ENCODE data around the gene KANSL1.

DNA sequence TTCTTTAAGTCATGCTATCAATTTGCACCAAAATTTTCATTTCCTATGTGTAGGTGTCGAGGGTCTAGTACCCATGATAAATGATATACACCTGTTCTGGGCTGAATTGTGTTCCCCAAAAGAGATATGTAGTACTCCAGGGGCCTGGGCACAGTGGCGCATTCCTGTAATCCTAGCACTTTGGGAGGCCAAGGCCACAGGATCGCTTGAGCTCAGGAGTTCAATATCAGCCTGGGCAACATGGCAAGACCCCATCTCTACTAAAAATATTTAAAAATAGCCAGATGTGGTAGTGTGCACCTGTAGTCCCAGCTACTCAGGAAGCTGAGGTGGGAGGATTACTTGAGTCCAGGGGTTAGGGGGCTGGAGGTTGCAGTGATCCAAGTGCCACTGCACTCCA lies 23.5 kb upstream of the KANSL1 start:
- TF ChIP-seq, protein P1, sequence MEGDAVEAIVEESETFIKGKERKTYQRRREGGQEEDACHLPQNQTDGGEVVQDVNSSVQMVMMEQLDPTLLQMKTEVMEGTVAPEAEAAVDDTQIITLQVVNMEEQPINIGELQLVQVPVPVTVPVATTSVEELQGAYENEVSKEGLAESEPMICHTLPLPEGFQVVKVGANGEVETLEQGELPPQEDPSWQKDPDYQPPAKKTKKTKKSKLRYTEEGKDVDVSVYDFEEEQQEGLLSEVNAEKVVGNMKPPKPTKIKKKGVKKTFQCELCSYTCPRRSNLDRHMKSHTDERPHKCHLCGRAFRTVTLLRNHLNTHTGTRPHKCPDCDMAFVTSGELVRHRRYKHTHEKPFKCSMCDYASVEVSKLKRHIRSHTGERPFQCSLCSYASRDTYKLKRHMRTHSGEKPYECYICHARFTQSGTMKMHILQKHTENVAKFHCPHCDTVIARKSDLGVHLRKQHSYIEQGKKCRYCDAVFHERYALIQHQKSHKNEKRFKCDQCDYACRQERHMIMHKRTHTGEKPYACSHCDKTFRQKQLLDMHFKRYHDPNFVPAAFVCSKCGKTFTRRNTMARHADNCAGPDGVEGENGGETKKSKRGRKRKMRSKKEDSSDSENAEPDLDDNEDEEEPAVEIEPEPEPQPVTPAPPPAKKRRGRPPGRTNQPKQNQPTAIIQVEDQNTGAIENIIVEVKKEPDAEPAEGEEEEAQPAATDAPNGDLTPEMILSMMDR (conservative IDR thresholded peaks at IDR 0.05): no peak
- TF ChIP-seq ZFX (IDR thresholded peaks at IDR 0.05): no peak
